B cell (primary cell): ENCODE measurements around the gene LRCH1. TPM values are rescaled to one million over a fixed set of nuclear protein-coding genes. Genes with fewer than 3 reads are reported as not detected.
A peak's percentile ranks its signal among the peaks of the same experiment; 100 is the strongest.

Experiments used
- ATAC-seq: fragments of 200-7000 bp; cut with Tn5 transposase; one replicate; pipeline ENCODE4 v1.10.0; 2021; ENCODE audit warnings: low read depth, mild to moderate bottlenecking, moderate number of reproducible peaks, moderate library complexity
- CTCF ChIA-PET: fragments of 350-600 bp; sonication (Branson Sonifier 250); formaldehyde crosslinking; loops from one replicate; lab custom pipeline; 2021; ENCODE audit warnings: antibody characterized with exemption, inconsistent platforms; lab: Charles Lee
- POLR2A ChIA-PET: fragments of 350-600 bp; sonication (Branson Sonifier 250); formaldehyde crosslinking; loops from one replicate; lab custom pipeline; 2021; ENCODE audit warnings: antibody characterized with exemption; lab: Charles Lee
- DNase-seq: peaks from one replicate; pipeline ENCODE4 v3.0.0; 2013
- H2AFZ ChIP-seq: 2 replicates; pipeline ENCODE4 v1.6.1; 2012; ENCODE audit warnings: mild to moderate bottlenecking, low read depth, low read length; ENCODE audit not compliant: insufficient read depth, poor library complexity, severe bottlenecking
- H3K27ac ChIP-seq, 2 donors: 1 replicate in 1 of 2; 2 replicates in 1 of 2; pipeline ENCODE4 v1.5.1; 2012 to 2013; ENCODE audit warnings: low read length in 2 of 2, mild to moderate bottlenecking in 2 of 2, moderate library complexity in 1 of 2
- H3K27me3 ChIP-seq, 4 experiments: fragments of 200-600 bp in 1 of 4; sonication (generic) in 1 of 4; replicated peaks in 1 of 4; 1 replicate in 2 of 4; 2 replicates in 2 of 4; pipeline versions ENCODE4 v1.6.1 to v1.7.0; 2013 to 2016; ENCODE audit warnings: low read length in 3 of 4, mild to moderate bottlenecking in 2 of 4, mixed read lengths in 1 of 4, moderate library complexity in 1 of 4; ENCODE audit not compliant: insufficient read depth in 4 of 4, control insufficient read depth in 3 of 4; ENCODE audit errors: control extremely low read depth in 1 of 4
- H3K36me3 ChIP-seq, 2 experiments: replicated peaks in 1 of 2; 1 replicate in 1 of 2; 2 replicates in 1 of 2; pipeline versions ENCODE4 v1.6.1 to v1.7.1; 2013; ENCODE audit warnings: low read length in 1 of 2; ENCODE audit not compliant: insufficient read depth in 2 of 2, control insufficient read depth in 1 of 2; ENCODE audit errors: control extremely low read depth in 1 of 2, extremely low read depth in 1 of 2
- H3K4me1 ChIP-seq, 2 donors: fragments of 200-600 bp in 1 of 2; sonication (generic) in 1 of 2; 1 replicate in 1 of 2; 2 replicates in 1 of 2; pipeline versions ENCODE4 v1.5.1 to v1.6.1; 2013 to 2017; ENCODE audit warnings: low read length in 2 of 2; ENCODE audit not compliant: control insufficient read depth in 2 of 2, insufficient read depth in 2 of 2
- H3K4me2 ChIP-seq: replicated peaks from 2 replicates; pipeline ENCODE3; 2012; ENCODE audit warnings: mild to moderate bottlenecking, low read depth, low read length; ENCODE audit not compliant: poor library complexity, severe bottlenecking
- H3K4me3 ChIP-seq, 5 experiments: fragments of 200-600 bp in 1 of 5; sonication (generic) in 1 of 5; 1 replicate in 3 of 5; 2 replicates in 2 of 5; pipeline versions ENCODE4 v1.5.1 to v1.7.0; 2011 to 2016; ENCODE audit warnings: low read length in 4 of 5, mild to moderate bottlenecking in 4 of 5, low read depth in 2 of 5, control low read depth in 1 of 5, moderate library complexity in 1 of 5; ENCODE audit not compliant: insufficient read depth in 1 of 5; ENCODE audit errors: control extremely low read depth in 1 of 5, extremely low read depth in 1 of 5
- H3K79me2 ChIP-seq: fragments of 200-600 bp; sonication (generic); one replicate; pipeline ENCODE4 v1.6.0; 2016; ENCODE audit warnings: low read length; ENCODE audit not compliant: control insufficient read depth, insufficient read depth
- H3K9ac ChIP-seq: fragments of 200-600 bp; sonication (generic); 2 replicates; pipeline ENCODE4 v1.6.1; 2017; ENCODE audit warnings: mild to moderate bottlenecking, low read length, moderate library complexity
- H3K9me3 ChIP-seq, 3 donors: one replicate each; pipeline versions ENCODE4 v1.6.1 to v1.7.1; 2013; ENCODE audit warnings: low read length in 2 of 3; ENCODE audit not compliant: control insufficient read depth in 2 of 3, insufficient read depth in 1 of 3; ENCODE audit errors: control extremely low read depth in 1 of 3
- H4K20me1 ChIP-seq: 2 replicates; pipeline ENCODE4 v1.6.0; 2012; ENCODE audit warnings: mild to moderate bottlenecking, low read length; ENCODE audit not compliant: insufficient read depth, control insufficient read depth, poor library complexity, severe bottlenecking
- H3K27ac Mint-ChIP-seq: one replicate; pipeline ENCODE4 v1.8.0; 2021; ENCODE audit warnings: mixed read lengths
- H3K27me3 Mint-ChIP-seq: one replicate; pipeline ENCODE4 v1.8.0; 2021; ENCODE audit warnings: mixed read lengths
- H3K4me1 Mint-ChIP-seq: one replicate; pipeline ENCODE4 v1.8.0; 2021; ENCODE audit warnings: mixed read lengths
- H3K4me3 Mint-ChIP-seq: one replicate; pipeline ENCODE4 v1.8.0; 2021; ENCODE audit warnings: mixed read lengths
- H3K9me3 Mint-ChIP-seq: one replicate; pipeline ENCODE4 v1.8.0; 2022; ENCODE audit warnings: mixed read lengths; ENCODE audit not compliant: insufficient read depth
- EZH2 ChIP-seq: IDR thresholded peaks from 2 replicates; pipeline ENCODE4 v1.6.1; 2012; ENCODE audit warnings: borderline replicate concordance, low read depth, mild to moderate bottlenecking, moderate library complexity, low read length; ENCODE audit not compliant: insufficient read depth, poor library complexity, severe bottlenecking
- WGBS: methylation state at CpG from one replicate; pipeline ENCODE4 v1.1.5; 2013; ENCODE audit warnings: missing lambda C conversion rate; ENCODE audit not compliant: insufficient coverage; 5-methylcytosine and 5-hydroxymethylcytosine counted together
- intact Hi-C: fragments of 100-400 bp; cut with micrococcal nuclease; formaldehyde crosslinking; loops from one replicate; pipeline ENCODE4 v1.10.0; 2022
- polyA plus RNA-seq: library from polyadenylated mRNA; depleted of rRNA; stranded (reverse); fragments of >200 nt; gene quantifications from 2 replicates; pipeline ENCODE4 v1.2.3, GENCODE V29; 2012
- total RNA-seq, 2 donors: library from RNA; stranded (reverse); fragments of 120-200 nt in 1 of 2; gene quantifications; 1 replicate in 1 of 2; 2 replicates in 1 of 2; pipeline versions ENCODE4 v1.2.3 to v1.2.4, GENCODE V29; 2013 to 2022
- TF ChIP-seq, protein P1 (sequence below): fragments of 200-600 bp; IDR thresholded peaks from one replicate; pipeline ENCODE4 v1.8.0; 2022; ENCODE audit warnings: antibody characterized with exemption, mild to moderate bottlenecking

LRCH1 gene
- total and polyA plus RNA-seq, 2 donors (not counting 1 experiment from before 2014, with no cell fraction given) = 13.0 to 50.3 TPM

DNA sequence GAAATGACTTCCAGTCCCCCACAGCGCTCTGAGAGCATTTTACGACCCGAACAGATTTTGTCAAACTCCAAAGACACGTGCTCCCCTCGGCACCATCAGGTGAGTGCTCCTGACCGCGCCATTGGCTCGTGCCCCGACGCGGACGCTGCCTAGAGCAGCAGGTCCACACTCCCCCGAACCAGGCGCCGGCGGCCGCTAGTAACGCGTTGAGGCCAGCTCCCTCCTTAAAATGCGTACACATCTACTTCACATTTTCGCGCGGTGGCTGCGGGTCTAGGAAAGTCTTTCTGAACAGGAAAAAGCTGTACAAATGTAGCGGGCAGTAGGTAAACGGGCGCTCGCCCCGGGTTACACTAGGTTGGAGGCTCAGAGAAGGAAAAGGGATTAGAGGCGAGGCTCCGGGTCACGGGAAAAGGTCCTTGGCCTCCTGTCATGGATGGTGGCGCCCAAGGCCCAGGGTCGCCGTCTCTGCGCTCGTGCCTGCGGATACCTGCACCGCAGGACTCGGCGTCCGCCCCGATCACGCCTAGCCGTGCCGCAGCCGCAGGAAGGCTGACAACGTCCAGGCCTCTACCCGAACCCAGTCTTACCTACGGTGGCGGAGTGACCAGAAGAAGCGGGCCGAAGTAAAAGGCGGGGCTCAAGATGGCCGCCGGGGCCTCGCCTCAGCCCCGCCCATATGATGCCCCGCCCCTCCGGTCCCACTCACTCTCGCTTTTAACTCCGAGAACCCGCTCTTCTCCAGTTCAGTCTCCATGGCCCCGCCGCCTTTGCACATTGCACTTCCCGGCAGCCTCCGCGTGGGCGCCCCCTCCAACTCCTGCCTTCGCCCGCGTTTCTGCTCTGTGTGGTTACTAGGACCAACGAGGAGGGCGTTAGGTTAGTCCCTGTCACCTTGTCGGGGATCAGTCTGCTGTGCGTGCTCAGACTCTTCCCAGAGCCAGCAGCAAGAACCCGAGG is 243.8 kb downstream of the LRCH1 start, which contains the start of gene ESD:
Gene ESD (minus strand): TSS at position 647 of the 960 bp plus-strand sequence. CDS start 5,748 bp downstream, outside the sequence.
- H3K4me3 ChIP-seq = peak within 1 kb of the TSS; percentile 56 to 99 (median 77)
- ChIA-PET POLR2A (no interaction called here), CTCF (interaction anchor here (1.2 kb wide), 1 partner anchor 245 kb away, joined by 6 read pairs; no protein-coding TSS in a partner anchor)
- peaks cover 30% of the 10 kb centered on the region for H3K4me1 Mint-ChIP-seq
- DNase-seq = peak; percentile 89
- intact Hi-C loops = loop anchor here (2.0 to 10.0 kb wide), 6 partner anchors 244 to 1882 kb away; partner anchors contain the start of genes LCP1, LRCH1, MED4 and ZC3H13
- peaks cover 16 to 18% of the 10 kb centered on the region in 2 donors for H3K4me1 ChIP-seq
- H3K4me3 Mint-ChIP-seq = peak within 1 kb of the TSS; percentile 90
- H3K27ac Mint-ChIP-seq = peak within 1 kb of the TSS; percentile 93
- H3K9ac ChIP-seq = peak within 1 kb of the TSS; percentile 95
- no peaks in the 10 kb centered on the region for H3K27me3 Mint-ChIP-seq
- no peaks in the 10 kb centered on the region for H3K36me3 ChIP-seq
- no peaks in the 10 kb centered on the region for H3K9me3 Mint-ChIP-seq
- H3K27me3 ChIP-seq = no peaks in the 10 kb centered on the region
- H3K4me2 ChIP-seq = peak within 1 kb of the TSS; percentile 89
- ATAC-seq = peak; percentile 93
- no peaks in the 10 kb centered on the region for H3K9me3 ChIP-seq
- no peak for TF ChIP-seq EZH2
- TF ChIP-seq, protein P1, sequence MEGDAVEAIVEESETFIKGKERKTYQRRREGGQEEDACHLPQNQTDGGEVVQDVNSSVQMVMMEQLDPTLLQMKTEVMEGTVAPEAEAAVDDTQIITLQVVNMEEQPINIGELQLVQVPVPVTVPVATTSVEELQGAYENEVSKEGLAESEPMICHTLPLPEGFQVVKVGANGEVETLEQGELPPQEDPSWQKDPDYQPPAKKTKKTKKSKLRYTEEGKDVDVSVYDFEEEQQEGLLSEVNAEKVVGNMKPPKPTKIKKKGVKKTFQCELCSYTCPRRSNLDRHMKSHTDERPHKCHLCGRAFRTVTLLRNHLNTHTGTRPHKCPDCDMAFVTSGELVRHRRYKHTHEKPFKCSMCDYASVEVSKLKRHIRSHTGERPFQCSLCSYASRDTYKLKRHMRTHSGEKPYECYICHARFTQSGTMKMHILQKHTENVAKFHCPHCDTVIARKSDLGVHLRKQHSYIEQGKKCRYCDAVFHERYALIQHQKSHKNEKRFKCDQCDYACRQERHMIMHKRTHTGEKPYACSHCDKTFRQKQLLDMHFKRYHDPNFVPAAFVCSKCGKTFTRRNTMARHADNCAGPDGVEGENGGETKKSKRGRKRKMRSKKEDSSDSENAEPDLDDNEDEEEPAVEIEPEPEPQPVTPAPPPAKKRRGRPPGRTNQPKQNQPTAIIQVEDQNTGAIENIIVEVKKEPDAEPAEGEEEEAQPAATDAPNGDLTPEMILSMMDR = no peak
- peak within 1 kb of the TSS; percentile 100 for H2AFZ ChIP-seq
- H3K27ac ChIP-seq = peak within 1 kb of the TSS; percentile 78 to 89
- under 1% methylated on average over 70 of the region's 77 CpGs for WGBS
- no peaks in the 10 kb centered on the region for H4K20me1 ChIP-seq
- peaks cover 27% of the 10 kb centered on the region for H3K79me2 ChIP-seq
